BLaER1 treated with 17β-estradiol and CSF1 and Interleukin-3, amounts not matched to agents 10 nM and 100 nM (cell line): ENCODE results near the gene FAM184B.

Source experiments
- H3K27ac ChIP-seq, 11 experiments: shearing (Covaris generic); formaldehyde crosslinking; 2 replicates each; pipeline ENCODE4 v1.8.1; 2022
- H3K27me3 ChIP-seq, 11 experiments: shearing (Covaris generic); formaldehyde crosslinking; 2 replicates each; pipeline ENCODE4 v1.8.1; 2022
- H3K36me3 ChIP-seq, 11 experiments: shearing (Covaris generic); formaldehyde crosslinking; 2 replicates each; pipeline ENCODE4 v1.8.1; 2022
- H3K4me1 ChIP-seq, 10 experiments: shearing (Covaris generic); formaldehyde crosslinking; 2 replicates each; pipeline ENCODE4 v1.8.1; 2022
- H3K4me2 ChIP-seq, 11 experiments: shearing (Covaris generic); formaldehyde crosslinking; 2 replicates each; pipeline ENCODE4 v1.8.1; 2022
- H3K4me3 ChIP-seq, 10 experiments: shearing (Covaris generic); formaldehyde crosslinking; 2 replicates each; pipeline ENCODE4 v1.8.1; 2022
- H3K9ac ChIP-seq, 11 experiments: shearing (Covaris generic); formaldehyde crosslinking; 2 replicates each; pipeline ENCODE4 v1.8.1; 2022
- H3K9me3 ChIP-seq, 11 experiments: shearing (Covaris generic); formaldehyde crosslinking; replicated peaks in 1 of 11; 2 replicates each; pipeline ENCODE4 v1.8.1; 2022
- H4K20me1 ChIP-seq, 11 experiments: shearing (Covaris generic); formaldehyde crosslinking; 2 replicates each; pipeline ENCODE4 v1.8.1; 2022
- Cebpa-rat ChIP-seq, 11 experiments: shearing (Covaris generic); IDR thresholded peaks; 2 replicates each; pipeline ENCODE4 v1.8.1; 2022

The FAM184B gene

DNA sequence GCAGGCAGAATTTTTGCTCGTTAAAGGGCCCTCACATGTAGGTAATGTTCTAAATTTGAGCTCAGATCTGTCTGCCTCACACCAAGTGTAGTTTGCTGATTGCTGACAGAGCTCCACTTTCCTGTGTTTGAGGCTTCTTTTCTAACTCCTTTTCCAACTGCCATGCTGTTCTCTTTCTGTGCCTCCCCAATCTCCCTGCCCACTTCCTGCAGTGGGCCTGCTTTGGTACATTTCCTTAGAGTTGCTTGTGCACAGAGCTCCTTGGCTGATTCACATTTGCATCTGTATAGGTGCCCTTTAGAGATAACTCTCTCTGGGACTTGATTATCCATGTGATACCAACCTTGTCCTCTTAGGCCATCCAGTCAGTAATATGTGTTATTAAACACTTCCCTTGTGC lies 162.5 kb downstream of the FAM184B start:
- Histone ChIP-seq H3K9me3 (no peaks in the 10 kb centered on the region), H3K27ac (peak overlapping the region in 7 of 11 experiments; percentile 7 to 36 (median 26); a peak in 8 of 22 replicates), H3K4me3 (no peak overlapping the region; a peak in 1 of 20 replicates), H3K9ac (peak overlapping the region in 8 of 11 experiments; percentile 22 to 53 (median 46); a peak in 11 of 22 replicates), H3K27me3 (no peaks in the 10 kb centered on the region), H3K4me1 (peaks cover 33 to 44% (median 43%) of the 10 kb centered on the region in 10 experiments), H3K4me2 (peak overlapping the region; percentile 23 to 97 (median 91); a peak in 21 of 22 replicates), H3K36me3 (peaks cover 78 to 84% (median 81%) of the 10 kb centered on the region in 11 experiments), H4K20me1 (peaks cover 79 to 89% (median 86%) of the 10 kb centered on the region in 11 experiments)
- no peak for TF ChIP-seq Cebpa-rat (IDR thresholded peaks at IDR 0.05)

DNA sequence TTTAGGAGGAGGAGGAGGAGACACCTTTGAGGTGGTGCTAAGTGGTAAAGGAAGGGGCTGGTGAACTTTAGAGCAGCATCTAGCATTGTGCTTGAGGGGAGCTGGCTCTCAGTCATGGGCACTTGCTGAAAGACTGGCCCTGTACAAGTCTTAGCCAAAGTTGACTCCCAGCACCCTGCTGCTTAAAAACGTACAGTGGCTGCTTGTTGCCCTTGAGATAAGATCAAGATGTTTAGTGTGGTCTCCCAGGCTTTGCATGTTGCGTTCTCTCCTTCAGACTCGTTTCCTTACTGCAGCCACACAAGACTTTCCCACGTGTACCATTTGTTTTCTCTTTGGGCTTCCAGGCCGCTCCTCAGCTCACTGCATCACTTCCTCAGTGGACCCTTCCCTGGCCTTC lies 165.1 kb downstream of the FAM184B start:
- peak overlapping the region; percentile 9 to 95 (median 87); a peak in 19 of 20 replicates for H3K4me3 ChIP-seq
- no peak overlapping the region; a peak in 1 of 22 replicates for H3K27ac ChIP-seq
- no peaks in the 10 kb centered on the region for H3K27me3 ChIP-seq
- peaks cover 56 to 63% (median 61%) of the 10 kb centered on the region in 11 experiments for H4K20me1 ChIP-seq
- H3K9ac ChIP-seq: peak overlapping the region in 10 of 11 experiments; percentile 12 to 98 (median 96); a peak in 12 of 22 replicates
- peaks cover 52 to 57% (median 55%) of the 10 kb centered on the region in 11 experiments for H3K36me3 ChIP-seq
- peak overlapping the region; percentile 76 to 97 (median 91) for H3K4me2 ChIP-seq
- TF ChIP-seq Cebpa-rat (IDR thresholded peaks at IDR 0.05): no peak
- H3K4me1 ChIP-seq: peaks cover 33 to 60% (median 53%) of the 10 kb centered on the region in 10 experiments
- no peaks in the 10 kb centered on the region for H3K9me3 ChIP-seq

- H4K20me1 ChIP-seq: peaks cover 40 to 47% (median 46%) of the 10 kb centered on the region in 11 experiments
- TF ChIP-seq Cebpa-rat (IDR thresholded peaks at IDR 0.05): peak in 8 of 11 experiments; percentile 12 to 64 (median 46); a peak in 7 of 22 replicates
- peak within 1 kb of the TSS; percentile 91 to 98 (median 96) for H3K9ac ChIP-seq
- peak within 1 kb of the TSS; percentile 83 to 95 (median 87) for H3K4me3 ChIP-seq
- H3K36me3 ChIP-seq: peaks cover 36 to 45% (median 39%) of the 10 kb centered on the region in 11 experiments
- H3K4me1 ChIP-seq: peaks cover 33 to 60% (median 53%) of the 10 kb centered on the region in 10 experiments
- H3K27ac ChIP-seq: peak within 1 kb of the TSS; percentile 88 to 97 (median 94)
- H3K4me2 ChIP-seq: peak within 1 kb of the TSS; percentile 78 to 97 (median 91)
- no peaks in the 10 kb centered on the region for H3K27me3 ChIP-seq
- no peaks in the 10 kb centered on the region for H3K9me3 ChIP-seq
These were observed 166.8 kb downstream of the FAM184B start, which contains the start of gene MED28 for GRCh38 chr4:17614416-17615299. Gene MED28 (plus strand): TSS chr4:17614641. CDS start chr4:17614655, 14 bp downstream.

GRCh38 chr4:17613761-17614415 lies 167.5 kb downstream of the FAM184B start:
- Histone ChIP-seq H3K9me3 (no peaks in the 10 kb centered on the region), H4K20me1 (peaks cover 33 to 40% (median 38%) of the 10 kb centered on the region in 11 experiments), H3K4me3 (peak overlapping the region; percentile 83 to 95 (median 87)), H3K27ac (peak overlapping the region; percentile 88 to 97 (median 94)), H3K36me3 (peaks cover 29 to 44% (median 35%) of the 10 kb centered on the region in 11 experiments), H3K27me3 (no peaks in the 10 kb centered on the region), H3K4me2 (peak overlapping the region; percentile 75 to 93 (median 80)), H3K9ac (peak overlapping the region; percentile 91 to 98 (median 96)), H3K4me1 (peaks cover 31 to 52% (median 47%) of the 10 kb centered on the region in 10 experiments)
- no peak for TF ChIP-seq Cebpa-rat (IDR thresholded peaks at IDR 0.05)

DNA sequence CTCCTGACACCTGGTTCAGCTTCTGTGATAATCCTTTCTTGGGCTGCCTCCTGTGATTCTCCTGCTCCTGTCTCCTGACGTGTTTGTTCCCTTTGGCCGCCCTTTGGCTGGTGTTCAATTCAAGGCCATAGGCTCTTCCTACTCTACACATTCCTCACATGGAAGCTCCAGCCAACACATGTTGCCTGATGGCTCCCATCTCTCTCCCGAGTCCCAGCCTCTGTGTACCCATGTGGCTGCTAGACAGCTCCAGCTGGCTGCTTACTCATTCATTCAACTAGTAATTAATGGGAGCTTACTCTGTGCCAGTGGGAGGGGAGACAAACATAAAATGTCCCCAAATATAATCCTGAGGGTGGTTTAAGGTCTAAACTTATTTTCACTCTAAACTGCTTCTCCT lies 176.2 kb downstream of the FAM184B start:
- Histone ChIP-seq H3K9ac (0 out of 22 replicates have a peak overlapping the region, but pooled peaks of 1 of the 11 experiments have one; percentile 13), H3K27me3 (no peaks in the 10 kb centered on the region), H3K4me3 (no peak overlapping the region), H3K4me2 (no peak overlapping the region), H3K4me1 (peaks cover 0 to 18% (median 0%) of the 10 kb centered on the region in 10 experiments; a peak in 6 of 20 replicates), H4K20me1 (peaks cover 0 to 70% (median 4%) of the 10 kb centered on the region in 11 experiments; a peak in 7 of 22 replicates), H3K9me3 (no peaks in the 10 kb centered on the region), H3K27ac (peak overlapping the region in 1 of 11 experiments; percentile 7; a peak in 2 of 22 replicates), H3K36me3 (peaks cover 83 to 100% (median 88%) of the 10 kb centered on the region in 11 experiments)
- TF ChIP-seq Cebpa-rat (IDR thresholded peaks at IDR 0.05): no peak

GRCh38 chr4:17599826-17600225 lies 181.6 kb downstream of the FAM184B start:
- Histone ChIP-seq H3K9ac (peak overlapping the region in 1 of 11 experiments; percentile 39; a peak in 1 of 22 replicates), H3K4me2 (no peak overlapping the region), H4K20me1 (peaks cover 0 to 79% (median 5%) of the 10 kb centered on the region in 11 experiments; a peak in 10 of 22 replicates), H3K4me1 (peaks cover 19 to 53% (median 27%) of the 10 kb centered on the region in 10 experiments), H3K27me3 (no peaks in the 10 kb centered on the region), H3K36me3 (peaks cover 89 to 94% (median 92%) of the 10 kb centered on the region in 11 experiments), H3K4me3 (no peak overlapping the region), H3K9me3 (no peaks in the 10 kb centered on the region), H3K27ac (no peak overlapping the region)
- TF ChIP-seq Cebpa-rat (IDR thresholded peaks at IDR 0.05): no peak

DNA sequence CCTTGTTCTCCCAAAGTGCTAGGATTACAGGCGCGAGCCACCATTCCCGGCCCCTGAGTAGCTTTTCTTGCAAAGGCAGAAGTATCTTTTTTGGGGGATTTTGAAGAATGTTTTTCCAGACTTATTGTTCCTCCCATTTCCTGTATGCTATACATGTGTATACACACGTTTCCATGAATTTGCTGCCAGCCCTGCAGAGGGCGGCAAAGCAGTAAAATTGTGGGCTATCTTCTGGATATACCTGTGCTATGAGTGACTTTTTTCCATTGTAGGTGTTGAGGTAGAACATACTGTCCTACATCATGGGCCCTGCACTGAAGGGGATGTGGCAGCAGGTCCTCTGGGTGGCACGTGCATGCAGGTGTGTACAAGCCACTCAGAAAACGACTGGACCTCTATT lies 183.9 kb downstream of the FAM184B start:
- peaks cover 0 to 73% (median 10%) of the 10 kb centered on the region in 11 experiments; a peak in 13 of 22 replicates for H4K20me1 ChIP-seq
- peak overlapping the region in 8 of 11 experiments; percentile 72 to 88 (median 81); a peak in 12 of 22 replicates for H3K27ac ChIP-seq
- H3K9ac ChIP-seq: no peak overlapping the region
- TF ChIP-seq Cebpa-rat (IDR thresholded peaks at IDR 0.05): no peak
- no peaks in the 10 kb centered on the region for H3K27me3 ChIP-seq
- peaks cover 42 to 63% (median 49%) of the 10 kb centered on the region in 10 experiments for H3K4me1 ChIP-seq
- H3K9me3 ChIP-seq: no peaks in the 10 kb centered on the region
- peaks cover 90 to 94% (median 92%) of the 10 kb centered on the region in 11 experiments for H3K36me3 ChIP-seq
- H3K4me3 ChIP-seq: no peak overlapping the region
- H3K4me2 ChIP-seq: peak overlapping the region in 3 of 11 experiments; percentile 81 to 84 (median 83); a peak in 2 of 22 replicates

DNA sequence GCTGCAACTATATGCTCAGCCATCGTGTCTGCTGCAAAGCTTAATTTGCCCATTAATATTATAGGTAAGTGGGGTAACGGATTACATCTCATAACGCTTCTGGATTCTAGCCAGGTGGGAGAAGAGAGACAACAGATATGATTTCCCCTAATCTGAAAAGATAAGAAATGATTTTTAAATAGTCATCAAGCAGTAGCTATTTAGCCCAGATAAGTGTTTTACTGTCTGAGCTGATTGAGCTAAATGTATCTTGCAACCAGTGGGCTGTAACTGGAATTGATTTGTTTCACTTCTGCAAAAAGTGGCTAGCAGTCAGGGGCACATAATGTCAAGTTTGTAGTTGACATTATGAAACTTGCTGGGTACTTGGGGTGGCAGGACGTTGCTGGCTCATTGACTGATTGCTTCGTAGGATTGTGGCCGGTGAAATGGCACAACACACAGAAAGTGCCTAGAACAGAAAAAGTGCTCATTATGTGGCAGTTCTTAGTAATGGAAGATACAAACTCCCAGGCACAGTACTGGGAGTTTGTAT lies 185.9 kb downstream of the FAM184B start:
- peak overlapping the region; percentile 52 to 72 (median 65); a peak in 19 of 22 replicates for H3K9ac ChIP-seq
- peaks cover 0 to 75% (median 17%) of the 10 kb centered on the region in 11 experiments; a peak in 13 of 22 replicates for H4K20me1 ChIP-seq
- H3K4me1 ChIP-seq: peaks cover 53 to 82% (median 61%) of the 10 kb centered on the region in 10 experiments
- peak overlapping the region in 3 of 10 experiments; percentile 14 to 41 (median 22); a peak in 3 of 20 replicates for H3K4me3 ChIP-seq
- peak overlapping the region; percentile 72 to 88 (median 79); a peak in 21 of 22 replicates for H3K27ac ChIP-seq
- H3K9me3 ChIP-seq: no peaks in the 10 kb centered on the region
- H3K36me3 ChIP-seq: peaks cover 90 to 94% (median 92%) of the 10 kb centered on the region in 11 experiments
- TF ChIP-seq Cebpa-rat (IDR thresholded peaks at IDR 0.05): peak in 10 of 11 experiments; percentile 48 to 96 (median 78); a peak in 17 of 22 replicates
- H3K27me3 ChIP-seq: no peaks in the 10 kb centered on the region
- peak overlapping the region; percentile 52 to 84 (median 76) for H3K4me2 ChIP-seq
